T-helper 2 cell (primary cell): Measurements from ENCODE around the gene TRABD.
A peak's percentile ranks its signal among the peaks of the same experiment; 100 is the strongest.

ENCODE experiments used
- DNase-seq, 5 experiments: peaks; one replicate each; pipeline versions ENCODE4 v3.0.0 to v3.0.0-alpha.2; 2012 to 2022

TRABD gene

GRCh38 chr22:50174382-50175190 lies 11.1 kb upstream of the TRABD start:
- DNase-seq: no peak

GRCh38 chr22:50175191-50175461 lies 10.6 kb upstream of the TRABD start:
- DNase-seq: no peak

GRCh38 chr22:50175921-50176849 lies 9.5 kb upstream of the TRABD start:
- no peak for DNase-seq

GRCh38 chr22:50176850-50177536 lies 8.7 kb upstream of the TRABD start:
- no peak for DNase-seq

- DNase-seq: no peak
Measured at GRCh38 chr22:50177537-50178470, 7.9 kb upstream of the TRABD start.

GRCh38 chr22:50178471-50178864 lies 7.2 kb upstream of the TRABD start:
- no peak for DNase-seq

GRCh38 chr22:50178871-50179869 lies 6.5 kb upstream of the TRABD start:
- DNase-seq: peak in 1 of 5 experiments; percentile 7

GRCh38 chr22:50179937-50180726 lies 5.6 kb upstream of the TRABD start:
- DNase-seq: peak in 1 of 5 experiments; percentile 3

- DNase-seq: peak in 1 of 5 experiments; percentile 4
Measured at GRCh38 chr22:50180727-50181521, 4.8 kb upstream of the TRABD start.

GRCh38 chr22:50182176-50183081 lies 3.3 kb upstream of the TRABD start:
- DNase-seq: no peak

- DNase-seq: no peak
Measured at GRCh38 chr22:50183141-50183971, 2.4 kb upstream of the TRABD start.

GRCh38 chr22:50184004-50184901 lies 1.5 kb upstream of the TRABD start:
- no peak for DNase-seq

- DNase-seq: no peak
Measured at GRCh38 chr22:50184902-50185374, 775 bp upstream of the TRABD start.

GRCh38 chr22:50186181-50186714 lies 535 bp downstream of the TRABD start:
- DNase-seq: no peak

- DNase-seq: peak in 2 of 5 experiments; percentile 41 to 60
Measured at GRCh38 chr22:50186761-50187523, 1.2 kb downstream of the TRABD start.
